Fibroblast of mammary gland (primary cell): Measurements from ENCODE around the gene HOXC4.
A peak's percentile ranks its signal among the peaks of the same experiment; 100 is the strongest.

ENCODE experiments used
- DNase-seq: peaks from one replicate; pipeline ENCODE4 v3.0.0-alpha.2; 2010; ENCODE audit warnings: low read depth
- H3K4me3 ChIP-seq: 2 replicates; pipeline ENCODE4 v1.5.1; 2011; ENCODE audit warnings: low read depth, mild to moderate bottlenecking, low read length, moderate library complexity; ENCODE audit not compliant: control insufficient read depth
- TF ChIP-seq, protein P1 (sequence below): conservative IDR thresholded peaks from 2 replicates; pipeline ENCODE4 v1.5.1; 2011; ENCODE audit warnings: low read depth, low read length, inconsistent platforms; ENCODE audit not compliant: control insufficient read depth, insufficient read depth

HOXC4 gene

DNA sequence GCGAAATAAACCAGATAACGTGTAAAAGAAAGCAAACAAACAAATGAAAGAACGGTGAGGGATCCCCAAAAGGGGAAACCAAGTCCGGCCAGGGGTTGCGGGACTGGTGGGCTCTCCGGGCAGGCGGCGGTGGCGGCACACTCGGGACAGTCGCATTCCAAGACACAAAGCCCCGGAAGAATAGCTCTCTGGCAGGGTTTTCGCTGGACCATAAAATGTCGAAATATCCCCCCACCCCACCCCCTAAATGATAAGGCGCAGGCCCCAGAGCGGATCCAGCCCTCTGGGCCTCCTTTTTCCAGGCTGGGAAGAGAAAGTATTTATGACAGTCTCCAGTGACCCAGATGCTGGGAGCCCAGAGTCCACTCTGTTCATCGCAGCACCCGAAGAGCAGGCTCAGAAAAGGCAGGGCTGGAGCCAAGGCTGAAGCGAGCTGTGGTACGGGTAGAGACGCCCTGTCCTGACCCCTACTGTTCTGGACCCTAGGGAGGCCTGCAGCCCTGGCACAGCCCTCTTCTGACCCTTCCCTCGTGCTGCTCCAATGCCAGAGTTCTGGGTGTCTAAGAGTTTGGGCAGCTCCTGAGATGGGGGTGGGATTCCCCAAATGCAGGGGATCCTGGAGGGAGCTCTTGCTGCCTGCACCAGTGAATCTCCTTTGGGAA is 46.9 kb upstream of the HOXC4 start:
- TF ChIP-seq, protein P1, sequence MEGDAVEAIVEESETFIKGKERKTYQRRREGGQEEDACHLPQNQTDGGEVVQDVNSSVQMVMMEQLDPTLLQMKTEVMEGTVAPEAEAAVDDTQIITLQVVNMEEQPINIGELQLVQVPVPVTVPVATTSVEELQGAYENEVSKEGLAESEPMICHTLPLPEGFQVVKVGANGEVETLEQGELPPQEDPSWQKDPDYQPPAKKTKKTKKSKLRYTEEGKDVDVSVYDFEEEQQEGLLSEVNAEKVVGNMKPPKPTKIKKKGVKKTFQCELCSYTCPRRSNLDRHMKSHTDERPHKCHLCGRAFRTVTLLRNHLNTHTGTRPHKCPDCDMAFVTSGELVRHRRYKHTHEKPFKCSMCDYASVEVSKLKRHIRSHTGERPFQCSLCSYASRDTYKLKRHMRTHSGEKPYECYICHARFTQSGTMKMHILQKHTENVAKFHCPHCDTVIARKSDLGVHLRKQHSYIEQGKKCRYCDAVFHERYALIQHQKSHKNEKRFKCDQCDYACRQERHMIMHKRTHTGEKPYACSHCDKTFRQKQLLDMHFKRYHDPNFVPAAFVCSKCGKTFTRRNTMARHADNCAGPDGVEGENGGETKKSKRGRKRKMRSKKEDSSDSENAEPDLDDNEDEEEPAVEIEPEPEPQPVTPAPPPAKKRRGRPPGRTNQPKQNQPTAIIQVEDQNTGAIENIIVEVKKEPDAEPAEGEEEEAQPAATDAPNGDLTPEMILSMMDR = no peak
- H3K4me3 ChIP-seq = peak overlapping the region; percentile 44
- DNase-seq = no peak

DNA sequence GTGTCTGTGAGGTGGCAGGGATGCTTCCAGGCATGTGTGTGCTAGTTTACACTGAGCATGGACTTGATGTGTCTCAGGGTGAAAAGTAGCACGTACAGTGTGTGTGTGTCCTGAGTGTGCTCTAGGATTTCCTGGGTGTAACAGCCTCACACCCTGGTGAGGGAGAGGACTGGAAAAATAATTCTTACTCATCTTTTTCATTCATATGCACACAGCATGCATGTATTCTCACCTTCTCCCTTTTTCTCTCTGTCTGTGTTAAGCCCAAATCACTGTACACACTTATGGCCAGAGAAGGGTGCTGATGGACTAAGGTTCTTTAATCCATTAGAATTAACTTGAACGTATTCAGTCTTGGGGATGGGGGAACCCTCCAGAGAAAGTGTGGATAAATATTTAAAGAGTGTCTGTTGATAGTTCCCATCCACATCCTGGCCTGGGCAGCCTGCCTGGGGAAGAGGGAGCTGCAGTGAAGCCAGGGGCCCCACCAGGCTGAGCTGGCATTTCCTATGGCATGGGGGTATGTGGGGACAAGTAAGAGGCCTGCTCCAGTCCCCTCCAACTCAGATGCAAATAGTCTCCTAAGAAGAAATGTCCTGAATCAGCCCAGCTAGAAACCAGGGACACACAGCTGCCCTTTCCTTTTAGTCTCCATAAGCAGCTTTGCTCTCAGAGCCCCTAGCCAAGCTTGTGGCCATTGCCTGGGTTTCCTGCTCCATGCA is 45.9 kb upstream of the HOXC4 start:
- peak overlapping the region; percentile 88 for H3K4me3 ChIP-seq
- TF ChIP-seq, protein P1 = no peak
- DNase-seq = no peak

DNA sequence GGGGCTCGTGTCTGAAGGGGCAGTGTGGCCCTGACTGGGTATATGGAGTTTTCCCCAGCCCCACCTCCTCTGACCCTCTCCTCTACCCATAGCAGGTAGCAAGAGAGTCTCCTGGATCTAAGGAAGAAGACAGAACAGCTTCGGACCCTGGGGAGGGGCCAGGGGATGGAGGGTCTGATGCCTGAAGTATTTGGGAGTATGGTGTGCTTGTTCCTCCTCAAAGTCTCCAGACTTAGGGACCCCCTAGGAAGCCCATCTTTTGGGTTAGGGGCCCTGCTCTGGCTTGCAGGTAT is 45.4 kb upstream of the HOXC4 start:
- no peak for DNase-seq
- TF ChIP-seq, protein P1 = no peak
- H3K4me3 ChIP-seq = peak overlapping the region; percentile 88

DNA sequence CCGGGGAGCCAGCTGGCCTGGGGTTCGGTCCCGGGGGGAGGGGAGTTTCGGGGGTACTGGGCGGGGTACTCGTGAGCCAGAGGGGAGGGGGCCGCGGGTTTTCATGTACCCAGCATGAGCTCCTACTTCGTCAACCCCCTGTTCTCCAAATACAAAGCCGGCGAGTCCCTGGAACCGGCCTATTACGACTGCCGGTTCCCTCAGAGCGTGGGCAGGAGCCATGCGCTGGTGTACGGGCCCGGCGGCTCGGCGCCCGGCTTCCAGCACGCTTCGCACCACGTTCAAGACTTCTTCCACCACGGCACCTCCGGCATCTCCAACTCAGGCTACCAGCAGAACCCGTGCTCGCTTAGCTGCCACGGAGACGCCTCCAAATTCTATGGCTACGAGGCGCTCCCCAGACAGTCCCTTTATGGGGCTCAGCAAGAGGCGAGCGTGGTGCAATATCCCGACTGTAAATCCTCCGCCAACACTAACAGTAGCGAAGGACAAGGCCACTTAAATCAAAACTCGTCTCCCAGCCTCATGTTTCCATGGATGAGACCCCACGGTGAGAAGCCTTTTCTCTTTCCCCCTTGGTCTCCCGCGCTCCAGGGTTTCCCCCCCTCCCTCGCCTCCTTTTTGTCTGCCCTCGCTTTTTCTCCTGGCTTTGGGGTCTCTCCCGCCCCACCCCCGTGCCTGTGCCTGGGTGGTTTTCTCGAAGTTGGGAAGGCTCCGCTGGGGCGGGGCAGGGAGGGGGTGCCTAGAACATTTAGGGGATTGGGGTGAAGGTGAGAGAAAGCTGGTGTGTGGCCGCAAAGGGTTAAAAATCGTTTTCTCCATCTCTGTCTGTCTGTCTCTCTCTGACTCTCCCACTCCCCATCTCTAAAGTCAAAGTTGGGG is 44.2 kb upstream of the HOXC4 start:
- DNase-seq = no peak

DNA sequence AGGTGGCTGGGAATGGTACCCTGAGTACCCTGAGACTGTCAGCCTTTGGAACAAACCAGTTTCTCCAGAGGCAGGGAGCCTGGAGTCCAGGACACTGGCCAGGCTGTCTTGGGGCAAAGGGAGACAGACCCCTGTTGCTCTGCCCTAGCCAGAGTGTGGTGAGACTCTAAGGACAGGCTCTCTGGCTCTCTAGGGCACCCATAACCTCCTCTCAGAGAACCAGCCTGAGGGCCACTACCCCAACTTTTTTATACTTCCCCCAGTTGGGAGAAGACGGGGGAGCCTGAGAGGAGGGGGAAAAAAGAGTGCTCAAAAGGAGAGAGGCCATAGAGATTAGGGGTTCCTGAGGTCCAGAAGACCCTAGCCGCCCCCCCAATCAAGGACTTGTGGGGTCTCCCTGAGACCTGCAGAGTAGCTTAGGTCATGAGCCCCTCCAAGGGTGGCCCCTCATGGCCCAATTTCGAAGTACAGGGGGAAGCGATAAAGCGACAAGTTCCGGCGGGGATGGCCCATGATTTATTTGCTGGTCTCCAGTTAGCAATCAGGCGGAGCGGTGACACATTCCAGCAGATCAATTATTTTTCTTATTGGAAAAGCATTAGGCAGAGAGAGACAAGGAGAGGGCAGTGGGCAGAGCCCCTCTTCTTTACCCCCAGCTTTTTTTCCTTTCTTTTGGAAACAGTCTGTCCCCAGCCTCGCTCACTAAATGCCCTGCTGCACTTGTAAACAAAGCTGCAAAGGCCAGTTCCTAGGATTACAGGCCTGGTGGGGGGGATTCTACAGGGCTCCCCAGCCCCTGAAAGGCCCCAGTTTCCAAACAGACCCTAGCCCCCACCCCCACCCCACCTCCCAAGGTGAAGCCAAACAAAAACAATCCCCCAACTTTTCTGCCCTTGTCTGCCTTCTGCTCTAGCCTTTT is 43.3 kb upstream of the HOXC4 start:
- peak overlapping the region; percentile 88 for H3K4me3 ChIP-seq
- TF ChIP-seq, protein P1 = no peak
- DNase-seq = no peak

More for the DNA sequence above, 44.2 kb upstream of the HOXC4 start:
- peak overlapping the region; percentile 88 for H3K4me3 ChIP-seq
- TF ChIP-seq, protein P1 = no peak
